ENCODE measurements around the gene CHST13.
"Not testable (repeated sequence)": the region's sequence is repeated elsewhere in the genome, so short reads cannot be mapped to it uniquely, and the experiment has no call there.

Gene CHST13

DNA sequence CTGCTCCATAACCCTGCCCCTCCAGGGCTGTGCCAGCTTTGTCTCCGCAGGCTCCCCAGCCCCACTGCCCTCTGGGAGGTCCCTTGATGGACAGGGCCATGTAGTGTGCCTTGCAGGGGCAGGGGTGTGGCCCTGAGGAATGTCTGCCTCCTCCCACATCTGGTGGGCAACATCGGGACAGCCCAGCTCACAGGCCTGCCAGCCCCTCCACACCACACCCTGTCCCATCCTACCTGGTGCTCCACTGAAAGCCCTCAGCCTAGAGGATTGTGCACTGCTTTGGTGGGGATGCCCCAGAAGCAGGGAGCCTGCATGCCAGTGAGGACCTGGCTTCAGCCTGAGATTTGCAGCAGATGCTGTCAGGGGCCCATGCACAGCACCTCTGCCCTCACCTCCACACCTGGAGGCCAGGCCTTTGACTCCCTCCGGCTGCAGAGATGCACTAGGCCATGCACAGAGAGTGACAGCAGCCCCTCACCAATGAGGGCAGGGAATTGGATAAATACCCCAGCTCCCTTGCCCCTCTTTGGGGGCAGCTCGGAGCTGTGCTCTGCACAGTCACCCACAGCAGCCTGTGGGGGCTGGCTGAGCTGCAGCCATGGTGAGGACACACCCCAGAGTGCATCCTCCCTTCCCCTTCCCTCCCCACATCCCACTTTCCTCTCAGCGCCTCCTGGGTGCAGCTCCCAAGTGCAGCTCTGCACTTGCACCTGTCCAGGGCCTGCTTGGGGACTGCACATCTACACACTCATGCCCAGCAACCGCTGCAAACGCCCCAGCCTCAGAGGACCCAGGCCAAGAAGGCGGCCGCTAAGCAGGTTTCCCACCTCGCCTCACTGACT lies 32.1 kb downstream of the CHST13 start:
- DNase-seq (ENCODE audit: low read depth), result no peak

DNA sequence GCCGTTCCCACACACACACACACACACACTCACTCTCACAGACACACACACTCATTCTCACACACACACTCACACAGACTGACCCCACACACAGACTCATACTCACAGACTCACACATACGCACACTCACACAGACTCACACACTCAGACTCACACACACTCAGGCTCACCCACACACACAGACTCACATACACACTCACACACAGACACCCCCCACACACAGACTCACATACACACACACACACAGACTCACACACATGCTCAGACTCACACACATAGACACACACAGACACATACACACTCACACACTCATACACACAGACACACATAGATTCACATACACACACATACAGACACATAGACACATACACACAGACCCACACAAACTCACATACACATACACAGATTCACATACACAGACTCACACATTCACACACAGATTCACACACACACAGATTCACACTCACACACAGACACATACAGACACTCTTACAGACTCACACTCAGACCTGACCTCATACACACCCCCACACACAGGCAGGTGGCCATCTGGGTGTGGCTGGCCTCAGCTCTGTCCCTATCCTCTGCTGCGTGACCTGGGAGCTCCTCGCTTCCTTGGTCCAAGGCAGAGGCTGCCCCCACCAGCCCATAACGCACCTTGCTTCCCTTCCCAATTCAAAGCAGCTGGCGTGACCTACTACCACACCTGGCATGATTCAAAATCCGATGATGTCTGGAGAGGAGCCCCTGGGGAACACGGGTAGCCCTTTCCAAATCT lies 32.9 kb downstream of the CHST13 start:
- no peak for DNase-seq (ENCODE audit: low read depth)

DNA sequence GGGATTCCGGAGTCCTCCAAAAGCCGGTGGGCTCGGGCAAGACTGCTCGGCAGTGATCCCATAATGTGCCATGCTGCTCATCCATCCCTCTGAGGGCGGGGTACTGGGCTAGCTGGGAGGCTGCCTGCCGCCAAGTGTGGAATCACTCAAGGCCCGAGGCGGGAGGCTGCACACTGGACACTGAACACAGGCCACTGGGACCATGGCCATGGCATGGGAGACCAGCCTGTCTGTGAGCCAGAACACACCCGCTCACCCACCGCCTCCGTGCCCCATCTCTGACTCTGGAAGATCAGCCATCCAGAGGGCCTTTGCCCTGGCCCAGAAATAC lies 33.4 kb downstream of the CHST13 start:
- DNase-seq (ENCODE audit: low read depth), result no peak

DNA sequence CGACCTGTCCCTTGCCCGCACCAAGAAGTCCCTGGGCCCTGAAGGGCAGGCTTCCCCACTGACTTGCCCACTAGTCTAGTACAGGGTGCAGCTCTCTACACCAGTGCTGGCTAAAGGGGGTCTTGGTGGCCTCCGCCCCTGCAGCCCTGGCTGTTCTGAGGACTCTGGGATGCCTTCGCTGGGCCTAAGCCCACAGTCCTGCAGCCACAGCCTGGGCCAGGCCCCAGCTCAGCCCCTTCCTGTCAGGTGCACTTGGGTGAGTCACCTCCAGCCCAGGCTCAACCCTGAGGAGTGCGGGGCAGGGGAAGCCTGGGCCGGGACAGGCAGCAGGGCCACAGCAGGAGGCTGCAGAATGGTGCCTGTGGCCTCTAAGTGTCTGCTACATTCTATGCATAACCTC lies 33.8 kb downstream of the CHST13 start:
- no peak for DNase-seq (ENCODE audit: low read depth)

DNA sequence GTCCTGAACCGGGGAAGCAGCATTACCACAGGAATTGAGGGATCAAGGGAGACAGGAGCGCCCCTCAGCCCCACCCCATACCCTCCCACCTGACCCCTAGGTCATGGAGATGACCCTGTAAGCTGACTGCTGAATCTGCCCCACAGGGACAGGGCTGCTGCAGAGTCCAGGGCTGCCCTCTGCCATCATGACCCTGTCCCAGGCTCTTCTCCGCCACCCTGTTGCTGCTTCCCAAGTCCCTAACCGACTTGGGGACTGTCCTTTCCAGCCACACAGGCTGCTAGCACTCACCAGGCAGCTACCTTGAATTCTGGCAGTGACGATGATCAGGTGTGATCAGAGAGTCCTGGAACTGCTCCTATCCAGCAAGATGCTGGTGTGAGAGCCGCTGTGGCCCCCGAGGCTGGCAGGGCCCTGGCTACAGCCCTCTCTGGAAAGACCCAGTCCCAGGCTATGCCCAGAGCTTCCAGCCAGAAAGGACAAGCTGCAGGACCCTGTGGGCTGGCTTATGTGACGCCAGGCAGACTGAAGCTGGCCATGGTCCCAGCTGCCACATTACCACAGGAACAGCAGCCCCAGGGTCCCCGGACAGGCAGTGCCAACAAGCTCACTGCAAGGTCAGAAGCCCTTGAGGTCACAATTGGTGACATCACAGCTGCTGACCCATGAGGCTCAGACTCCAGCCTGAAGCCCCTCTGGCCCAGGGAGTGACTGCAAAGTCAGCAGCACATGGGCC lies 34.5 kb downstream of the CHST13 start, which contains the start of gene C3orf22:
Gene C3orf22, minus strand, starts transcription at position 597 of the 736 bp plus-strand sequence. CDS start 5,542 bp downstream, outside the sequence.
- DNase-seq (ENCODE audit: low read depth), result no peak

DNA sequence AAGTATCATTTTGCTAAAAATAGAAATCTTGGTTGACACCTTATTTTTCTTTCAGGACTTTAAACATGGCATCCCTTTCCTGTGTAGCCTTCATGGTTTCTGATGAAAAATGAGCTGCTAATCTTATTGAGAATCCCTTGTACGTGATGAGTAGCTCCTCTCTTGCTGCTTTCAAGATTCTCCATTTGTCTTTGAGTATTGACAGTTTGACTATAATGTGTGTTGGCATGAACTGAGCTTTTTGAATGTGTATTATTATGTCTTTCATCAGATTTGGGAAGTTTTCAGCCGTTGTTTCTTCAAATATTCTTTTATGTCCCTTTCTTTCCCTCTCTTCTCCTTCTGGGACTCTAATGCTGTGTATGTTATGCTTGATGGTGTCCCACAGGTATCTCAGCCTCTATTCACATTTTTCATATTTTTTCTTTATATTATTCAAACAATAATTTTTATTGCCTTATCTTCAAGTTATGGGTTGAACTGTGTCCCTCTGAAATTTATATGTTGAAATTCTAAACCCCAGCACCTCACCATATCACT lies 38.9 kb downstream of the CHST13 start:
- no peak for DNase-seq (ENCODE audit: low read depth)

DNA sequence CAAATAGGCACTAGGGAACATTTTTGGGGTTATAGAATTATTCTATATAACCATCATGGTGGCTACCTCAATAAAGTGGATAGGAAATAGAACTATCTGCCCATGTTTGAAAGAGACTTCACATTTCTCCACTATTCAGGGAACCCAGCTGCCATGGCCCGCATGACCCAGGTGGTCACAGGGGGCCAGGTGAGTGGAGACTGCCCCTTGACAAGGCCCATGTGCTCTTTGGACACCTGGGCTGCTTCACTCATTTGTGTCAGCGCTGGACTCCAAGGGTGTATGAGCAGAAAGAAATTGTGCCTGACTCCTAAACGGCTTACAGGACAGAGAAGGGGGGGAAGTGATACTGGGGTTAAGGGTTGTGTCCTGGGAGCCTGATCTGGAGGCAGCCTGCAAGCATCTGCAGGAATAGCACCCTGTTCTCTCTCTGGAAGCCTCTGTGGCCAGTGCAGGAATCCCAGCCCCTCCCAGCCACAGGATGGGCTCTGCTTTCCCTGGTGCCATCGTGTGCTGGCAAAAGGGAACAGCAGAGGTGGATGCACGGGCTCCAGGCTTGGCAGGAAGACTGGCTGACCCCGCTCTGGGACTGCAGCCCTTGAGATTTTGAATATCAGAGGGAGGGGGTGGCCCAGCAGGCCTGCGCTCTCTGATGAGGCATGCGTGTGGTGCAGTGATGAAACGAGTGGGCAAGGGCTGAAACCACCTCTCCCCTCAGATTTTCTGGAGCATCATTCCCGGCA lies 43.9 kb downstream of the CHST13 start:
- DNase-seq (ENCODE audit: low read depth), result no peak

DNA sequence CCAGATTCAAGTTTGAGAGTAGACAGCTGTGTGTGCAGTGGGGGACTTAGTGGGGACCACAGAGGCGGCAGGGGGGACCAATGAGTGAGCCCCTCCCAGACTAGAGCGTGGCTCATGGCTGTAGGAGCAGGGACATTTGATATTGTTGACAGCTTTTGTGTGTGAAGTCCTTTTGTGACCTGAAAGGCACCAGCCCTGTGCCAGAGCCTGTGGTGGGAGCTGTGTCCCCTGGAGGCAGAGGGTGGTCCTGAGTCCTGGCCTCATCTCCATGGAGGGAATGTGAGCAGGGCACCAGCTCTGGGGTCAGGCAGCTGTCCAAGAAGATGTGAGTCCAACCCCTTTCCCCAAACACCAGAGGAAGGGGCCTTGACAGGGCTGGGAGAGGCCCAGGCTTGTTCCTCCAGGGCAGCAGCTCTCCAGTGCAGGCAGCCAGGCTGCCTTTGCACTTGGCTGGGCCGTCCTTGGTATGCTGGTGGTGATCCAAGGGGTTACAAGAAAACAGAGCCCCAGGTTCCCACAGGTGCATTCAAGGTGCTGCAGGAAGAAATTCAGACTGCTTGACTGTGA lies 44.9 kb downstream of the CHST13 start:
- no peak for DNase-seq (ENCODE audit: low read depth)

DNA sequence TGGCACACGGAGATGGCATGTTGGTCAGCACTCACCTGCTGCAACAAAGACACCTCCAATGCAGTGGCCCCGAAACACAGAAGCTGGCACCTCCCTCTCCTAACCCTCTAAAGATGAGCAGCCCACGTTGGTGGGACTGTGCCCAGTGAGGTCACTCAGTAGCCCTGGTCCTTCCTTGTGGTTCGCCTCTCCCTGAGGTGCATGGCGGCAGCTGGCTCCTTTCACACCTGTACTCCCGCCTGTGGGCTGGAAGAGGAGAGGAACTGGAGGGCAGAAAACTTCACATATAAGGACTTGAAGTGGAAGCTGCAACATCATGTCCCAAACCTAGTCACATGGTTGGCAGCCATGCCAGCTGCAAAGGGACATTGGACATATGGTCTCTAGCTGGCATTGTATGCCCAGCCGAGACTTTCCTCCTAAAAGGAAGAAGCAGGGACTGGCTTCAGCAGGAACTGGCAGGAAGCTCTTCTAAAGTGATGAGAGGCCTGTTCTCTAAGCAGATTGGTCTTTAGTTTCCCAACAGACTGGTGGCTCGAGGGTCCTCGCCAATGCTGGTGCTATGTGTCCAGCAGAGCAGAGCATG lies 45.5 kb downstream of the CHST13 start:
- no peak for DNase-seq (ENCODE audit: low read depth)

DNA sequence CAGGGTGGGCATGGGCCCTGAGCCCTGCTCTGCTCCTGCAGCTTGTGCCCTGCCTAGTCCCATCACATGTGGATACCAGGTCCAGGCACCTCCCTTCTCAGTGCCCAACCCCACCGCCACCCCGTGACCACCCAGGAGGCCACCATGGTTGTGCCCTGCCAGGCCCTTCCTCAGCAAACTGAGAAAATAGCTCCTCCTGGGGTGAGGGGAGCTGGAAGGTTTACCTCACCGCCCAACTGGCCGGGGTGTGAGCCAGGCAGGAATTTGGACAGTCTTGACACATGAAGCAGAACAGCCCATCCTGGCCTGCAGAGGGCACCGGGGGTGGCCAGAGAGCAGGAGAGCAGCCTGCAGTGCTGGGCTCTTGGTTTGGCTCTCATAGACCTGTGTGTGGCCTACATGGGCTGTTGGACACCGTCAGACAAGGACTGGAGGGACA lies 46.2 kb downstream of the CHST13 start:
- DNase-seq (ENCODE audit: low read depth), result no peak

DNA sequence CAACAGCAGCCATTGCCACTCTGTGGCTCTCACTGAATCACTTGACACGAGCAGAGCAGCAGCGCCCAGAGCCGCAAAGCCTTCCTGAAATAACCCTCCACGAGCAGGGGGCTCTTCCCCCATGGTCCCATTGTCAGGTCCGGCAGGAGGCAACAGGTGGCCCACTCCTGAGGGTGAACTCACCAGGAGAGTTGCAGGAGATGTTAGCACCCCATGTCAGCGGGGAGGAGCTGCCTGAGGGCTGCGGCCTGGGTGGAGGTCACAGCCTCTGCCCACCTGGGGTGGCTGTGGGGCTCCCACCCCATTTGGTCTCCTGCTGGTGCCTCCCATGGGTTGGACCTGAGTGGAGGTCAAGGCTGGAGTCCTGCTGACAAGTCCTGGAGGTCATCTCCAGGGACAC lies 47.1 kb downstream of the CHST13 start:
- no peak for DNase-seq (ENCODE audit: low read depth)

DNA sequence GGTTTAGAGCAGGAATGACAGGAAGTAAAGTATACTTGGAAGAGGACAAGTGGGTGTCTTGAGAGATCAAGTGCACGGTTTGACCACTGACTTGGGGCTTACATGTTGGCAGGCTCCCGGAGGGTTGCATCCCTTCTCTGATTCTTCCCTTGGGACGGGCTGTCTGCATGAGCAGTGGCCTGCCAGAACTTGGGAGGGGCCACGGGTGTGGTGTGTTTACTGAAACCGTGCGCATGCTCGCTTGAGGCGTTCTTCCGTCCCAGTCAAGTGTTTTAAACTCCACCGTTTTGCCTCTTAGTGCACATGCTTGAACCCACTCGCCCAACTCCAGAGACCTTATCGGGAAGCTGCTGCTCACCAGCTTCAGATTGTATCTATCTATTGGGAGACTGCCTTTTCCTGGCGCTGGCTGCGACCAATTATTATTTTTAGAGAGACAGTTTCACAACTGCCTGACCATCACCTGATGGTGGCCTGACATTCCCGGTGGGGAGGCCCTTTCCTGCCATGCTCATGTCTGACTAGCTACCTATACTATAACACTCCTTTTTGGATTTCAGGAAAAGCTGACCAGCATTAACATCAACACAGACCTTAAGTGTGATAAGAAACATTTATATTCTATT lies 49.6 kb downstream of the CHST13 start:
- DNase-seq (ENCODE audit: low read depth), result no peak

DNA sequence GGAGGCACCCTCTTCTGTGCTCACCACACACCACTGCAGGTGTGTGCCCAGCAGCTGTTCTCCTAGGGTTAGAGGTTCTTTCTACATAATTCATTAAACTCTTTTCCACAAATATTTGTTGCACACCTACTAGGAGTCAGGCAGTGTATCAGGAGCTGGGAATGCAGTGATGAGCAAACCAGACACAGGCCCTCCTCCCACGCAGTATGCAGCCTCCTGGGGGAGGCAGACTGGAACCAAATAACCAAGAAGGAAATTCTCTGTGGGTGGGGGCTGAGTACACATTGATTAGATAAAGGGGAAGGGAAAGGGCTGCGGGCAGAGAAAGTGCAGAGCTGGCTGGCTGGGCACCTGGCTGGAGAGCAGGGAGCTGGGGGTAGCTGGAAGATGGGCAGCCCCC lies 53.3 kb downstream of the CHST13 start:
- no peak for DNase-seq (ENCODE audit: low read depth)

DNA sequence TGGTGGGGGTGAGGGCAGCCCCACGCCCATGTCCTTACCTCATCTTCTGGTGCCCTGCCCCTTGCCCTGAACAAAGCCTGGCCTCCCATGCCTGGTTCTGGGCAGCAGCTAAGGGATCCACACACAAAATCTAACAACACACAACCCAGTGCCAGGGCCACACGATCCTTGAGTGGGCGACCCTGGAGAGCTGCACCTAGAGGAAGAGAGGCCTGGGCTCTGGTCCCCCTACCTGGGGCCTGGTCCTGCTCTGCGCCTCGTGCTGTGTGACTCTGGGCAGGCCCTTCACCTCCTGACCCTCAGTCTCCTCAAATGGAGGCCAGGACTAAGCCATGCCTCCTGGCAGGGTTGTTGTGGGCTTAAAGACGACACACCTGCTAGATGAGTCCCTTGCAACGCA lies 54.7 kb downstream of the CHST13 start:
- DNase-seq (ENCODE audit: low read depth), result no peak

DNA sequence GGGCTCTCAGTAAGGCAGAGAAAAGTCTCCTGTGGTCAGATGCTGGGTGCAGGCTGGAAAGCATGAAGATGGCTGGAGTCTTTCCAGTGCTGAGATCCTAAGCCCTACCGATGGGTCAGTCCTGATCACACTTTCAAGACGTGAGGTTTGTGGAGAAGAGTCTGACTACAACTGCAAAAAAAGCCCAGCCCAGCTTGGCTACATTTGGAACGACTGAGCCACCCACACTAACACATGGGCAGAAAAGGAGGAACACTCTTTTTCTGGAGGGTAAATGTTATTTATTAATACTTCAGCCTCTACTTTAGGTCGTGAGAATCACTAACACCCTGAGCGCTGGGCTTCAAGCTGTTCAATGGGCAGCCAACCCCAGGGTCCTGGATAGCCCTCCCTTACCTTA lies 56.8 kb downstream of the CHST13 start:
- no peak for DNase-seq (ENCODE audit: low read depth)

DNA sequence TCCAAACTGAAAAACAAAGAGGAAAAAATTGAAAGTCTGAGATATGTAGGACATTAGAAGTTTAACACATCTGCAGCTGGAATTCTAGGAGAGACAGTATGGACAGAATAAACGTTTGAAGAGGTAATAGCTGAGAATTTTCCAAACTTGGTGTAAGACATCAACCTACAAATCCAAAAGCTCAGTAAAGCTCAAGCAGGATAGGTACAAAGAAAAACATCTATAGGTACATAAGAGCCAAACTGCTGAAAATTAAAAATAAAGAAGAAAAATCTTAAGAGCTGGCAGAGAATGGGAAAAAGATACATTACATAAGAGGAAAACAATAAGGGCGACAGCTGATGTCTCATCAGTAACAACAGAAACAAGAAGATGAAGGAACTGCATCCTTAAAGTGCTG lies 57.6 kb downstream of the CHST13 start:
- DNase-seq (ENCODE audit: low read depth), result no peak

DNA sequence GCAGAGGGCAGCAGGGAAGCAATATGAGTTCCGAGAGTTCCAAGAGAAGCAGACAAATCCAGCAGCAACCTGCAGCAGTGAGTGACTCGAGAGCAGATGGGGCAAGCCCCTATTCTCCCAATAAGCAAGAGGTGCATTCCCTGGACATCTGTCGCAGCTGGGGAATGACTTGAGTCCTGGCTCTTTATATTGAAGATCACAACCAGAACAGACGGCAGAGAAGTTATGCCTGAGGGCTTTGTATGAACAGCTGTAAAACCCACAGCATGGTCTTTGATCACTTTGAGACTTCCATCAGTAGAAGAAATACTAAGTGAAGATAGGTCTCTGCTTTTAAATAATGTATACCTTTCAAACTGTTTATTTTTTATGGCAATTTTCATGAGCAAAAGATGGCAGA lies 58.4 kb downstream of the CHST13 start:
- DNase-seq (ENCODE audit: low read depth), result no peak

DNA sequence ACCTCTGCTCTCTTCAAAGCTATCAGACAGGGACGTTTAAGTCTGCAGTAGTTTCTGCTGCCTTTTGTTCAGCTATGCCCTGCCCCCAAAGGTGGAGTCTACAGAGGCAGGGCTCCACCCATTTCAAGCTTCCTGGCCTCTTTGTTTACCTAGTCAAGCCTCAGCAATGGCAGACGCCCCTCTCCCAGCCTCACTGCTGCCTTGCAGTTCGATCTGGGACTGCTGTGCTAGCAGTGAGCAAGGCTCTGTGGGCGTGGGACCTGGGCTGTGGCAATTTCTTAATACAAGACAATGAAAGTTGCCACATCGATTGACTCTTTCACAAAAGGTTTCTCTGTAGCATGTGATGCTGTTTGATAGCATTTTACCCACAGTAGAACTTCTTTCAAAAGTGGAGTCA lies 67.6 kb downstream of the CHST13 start:
- not testable (repeated sequence) for DNase-seq (ENCODE audit: low read depth)
